ENCODE measurements around the gene POLR3G. TPM values are rescaled to one million over a fixed set of nuclear protein-coding genes. Genes with fewer than 3 reads are reported as not detected.

POLR3G gene
- total RNA-seq, 1 experiment from 2014 or later, result 60.5 TPM

DNA sequence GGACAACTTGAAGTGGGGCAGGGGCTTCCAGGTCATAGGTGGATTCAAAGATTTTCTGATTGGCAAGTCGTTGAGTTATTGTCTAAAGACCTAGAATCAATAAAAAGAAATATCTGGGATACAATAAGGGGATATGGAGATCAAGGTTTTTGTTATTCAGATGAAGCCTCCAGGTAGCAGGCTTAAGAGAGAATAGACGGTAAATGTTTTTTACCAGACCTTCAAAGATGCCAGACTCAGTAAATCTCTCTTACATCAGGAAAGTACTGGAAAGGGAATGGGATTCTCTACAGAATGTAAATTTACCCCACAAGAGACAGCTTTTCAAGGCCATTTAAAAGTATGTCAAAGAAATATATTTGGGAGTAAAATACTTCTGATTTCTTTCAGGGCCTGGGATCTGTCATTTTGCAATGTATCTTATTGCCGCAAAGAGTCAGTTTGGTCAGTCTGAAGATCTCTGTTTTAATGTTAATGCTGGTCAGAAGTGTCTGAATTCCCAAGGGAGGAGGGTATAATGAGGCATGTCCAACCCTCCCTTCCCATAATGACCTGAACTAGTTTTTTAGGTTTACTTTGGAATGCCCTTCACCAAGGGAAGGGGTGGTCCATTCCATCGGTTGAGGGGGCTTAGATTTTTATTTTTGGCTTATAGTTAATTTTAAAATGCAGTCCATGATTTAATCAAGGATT is 68.3 kb downstream of the POLR3G start:
- in situ Hi-C loops (cut with HindIII; ENCODE audit: low pct_unique_long_range_greater_than_20kb, low sequenced_read_pairs), result no loop called here
- DNase-seq (ENCODE audit: low read depth, low spot score), result no peak

DNA sequence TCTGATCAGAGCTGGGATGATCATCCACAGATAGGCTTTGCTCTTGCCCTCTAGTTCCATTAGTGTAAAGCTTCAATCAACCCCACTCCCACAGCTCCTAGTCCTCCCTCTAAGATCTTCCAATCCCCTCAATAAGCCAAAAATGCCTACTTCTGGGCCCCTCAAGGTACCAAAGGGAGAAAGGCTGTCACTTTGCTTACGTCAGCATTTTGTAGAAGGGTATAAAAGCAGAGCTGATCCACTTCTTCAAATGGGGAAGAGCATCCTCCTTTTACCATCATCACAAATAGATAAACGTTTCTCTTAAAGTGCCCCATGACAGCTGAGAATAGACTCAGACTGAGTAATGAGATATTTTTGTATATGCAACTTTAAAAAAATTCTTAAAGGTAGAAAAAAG is 70.8 kb downstream of the POLR3G start:
- in situ Hi-C loops (cut with HindIII; ENCODE audit: low pct_unique_long_range_greater_than_20kb, low sequenced_read_pairs), result no loop called here
- no peak for DNase-seq (ENCODE audit: low read depth, low spot score)

DNA sequence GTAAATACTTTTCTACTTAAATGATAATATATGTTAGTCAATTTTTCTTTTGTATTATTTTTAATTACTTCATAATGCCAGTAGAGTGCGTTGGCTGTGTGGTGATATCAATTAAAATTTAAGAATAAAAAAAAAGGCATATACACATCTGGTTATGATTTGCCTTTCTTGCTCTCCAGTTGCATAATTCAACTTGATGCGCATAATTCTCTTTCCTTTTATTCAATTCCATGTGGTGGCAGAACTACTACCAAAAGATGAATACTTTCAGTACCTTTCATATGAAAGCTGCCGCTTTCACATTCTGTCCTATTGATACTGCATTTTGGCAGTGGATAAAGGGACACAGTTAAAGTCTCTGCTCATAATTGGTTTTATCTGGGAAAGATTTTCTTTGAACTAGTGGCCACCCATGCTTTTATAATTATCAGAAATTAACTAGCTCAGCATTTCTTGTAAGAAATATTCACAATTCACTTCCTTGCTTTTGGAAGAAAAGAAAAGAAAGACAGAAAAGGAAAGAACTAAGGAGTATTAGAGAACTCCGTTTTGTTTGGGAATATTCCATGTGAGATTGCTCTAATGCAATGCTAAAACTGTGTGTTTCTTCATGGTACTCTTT is 71.7 kb downstream of the POLR3G start:
- in situ Hi-C loops (cut with HindIII; ENCODE audit: low pct_unique_long_range_greater_than_20kb, low sequenced_read_pairs), result no loop called here
- no peak for DNase-seq (ENCODE audit: low read depth, low spot score)

DNA sequence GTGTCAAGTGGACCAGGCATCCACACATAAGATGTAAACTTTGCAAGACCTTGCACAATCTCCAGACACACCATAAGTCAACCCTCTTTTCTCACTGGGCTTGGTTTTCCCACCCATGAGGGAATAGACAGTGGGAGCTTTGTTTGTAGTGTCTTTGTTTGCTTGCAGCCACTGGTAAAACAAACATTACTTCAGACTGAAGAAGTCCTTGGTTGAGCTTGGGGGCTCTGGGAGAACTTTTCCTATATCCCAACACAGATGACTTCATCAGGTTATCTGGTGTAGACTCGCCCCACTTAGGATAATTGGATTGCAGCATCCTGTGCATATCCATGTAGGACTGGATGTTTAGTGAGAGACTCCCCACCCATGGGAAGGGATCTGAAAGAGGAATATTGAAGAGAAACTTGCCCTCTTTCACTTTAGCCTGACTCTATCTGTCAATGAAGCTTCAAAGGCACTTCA is 72.4 kb downstream of the POLR3G start:
- DNase-seq (ENCODE audit: low read depth, low spot score), result peak; percentile 63
- in situ Hi-C loops (cut with HindIII; ENCODE audit: low pct_unique_long_range_greater_than_20kb, low sequenced_read_pairs), result no loop called here

DNA sequence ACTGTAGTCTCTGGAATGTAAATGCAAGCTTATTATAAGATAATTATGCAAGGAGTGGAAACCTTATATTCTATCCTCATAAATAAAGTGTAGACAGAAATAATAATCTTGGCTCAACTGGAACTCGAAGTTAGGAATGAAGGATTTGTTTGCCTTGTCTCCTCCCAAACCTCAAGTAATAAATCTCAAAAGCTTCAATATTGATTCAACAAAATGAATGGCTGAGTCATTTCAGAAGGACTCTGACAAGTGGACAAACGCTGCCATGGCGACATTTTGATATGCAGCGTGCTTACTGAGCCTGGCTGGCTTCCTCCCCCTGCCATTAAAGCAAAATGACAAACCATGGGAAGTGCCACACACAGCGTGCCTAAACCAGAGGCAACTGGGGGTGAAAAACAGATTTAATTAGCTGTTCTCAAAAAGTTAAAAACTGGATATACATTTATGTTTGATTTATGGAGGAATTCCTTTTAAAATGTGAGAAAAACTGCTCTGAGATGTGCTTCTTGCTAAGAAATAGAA is 73.5 kb downstream of the POLR3G start:
- DNase-seq (ENCODE audit: low read depth, low spot score), result peak; percentile 6
- in situ Hi-C loops (cut with HindIII; ENCODE audit: low pct_unique_long_range_greater_than_20kb, low sequenced_read_pairs), result no loop called here

DNA sequence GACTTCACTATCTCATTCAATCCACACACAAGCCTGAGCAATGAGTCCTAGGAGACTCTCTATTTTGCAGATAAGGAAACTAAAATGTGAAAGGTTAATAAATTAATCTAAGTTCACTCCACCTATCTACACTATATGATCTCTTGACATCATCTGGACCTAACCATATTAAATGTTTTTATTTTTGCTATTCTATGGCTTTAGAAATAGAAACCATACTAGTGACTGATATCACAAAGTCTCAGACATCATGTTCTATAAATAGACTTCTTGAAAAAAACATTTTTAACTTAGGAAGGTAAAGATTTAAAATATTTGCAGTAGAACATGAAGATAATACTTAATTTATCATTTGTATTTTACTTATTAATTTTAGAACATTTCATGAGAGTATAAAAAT is 74.6 kb downstream of the POLR3G start:
- in situ Hi-C loops (cut with HindIII; ENCODE audit: low pct_unique_long_range_greater_than_20kb, low sequenced_read_pairs), result no loop called here
- DNase-seq (ENCODE audit: low read depth, low spot score), result no peak

- DNase-seq (ENCODE audit: low read depth, low spot score), result no peak
- in situ Hi-C loops (cut with HindIII; ENCODE audit: low pct_unique_long_range_greater_than_20kb, low sequenced_read_pairs), result no loop called here
Observed at GRCh38 chr5:90549729-90550275, 75.1 kb downstream of the POLR3G start.

- in situ Hi-C loops (cut with HindIII; ENCODE audit: low pct_unique_long_range_greater_than_20kb, low sequenced_read_pairs), result no loop called here
- no peak for DNase-seq (ENCODE audit: low read depth, low spot score)
Observed at GRCh38 chr5:90550963-90551362, 76.3 kb downstream of the POLR3G start.

- DNase-seq (ENCODE audit: low read depth, low spot score), result no peak
- in situ Hi-C loops (cut with HindIII; ENCODE audit: low pct_unique_long_range_greater_than_20kb, low sequenced_read_pairs), result no loop called here
Observed at GRCh38 chr5:90551376-90551775, 76.7 kb downstream of the POLR3G start.

DNA sequence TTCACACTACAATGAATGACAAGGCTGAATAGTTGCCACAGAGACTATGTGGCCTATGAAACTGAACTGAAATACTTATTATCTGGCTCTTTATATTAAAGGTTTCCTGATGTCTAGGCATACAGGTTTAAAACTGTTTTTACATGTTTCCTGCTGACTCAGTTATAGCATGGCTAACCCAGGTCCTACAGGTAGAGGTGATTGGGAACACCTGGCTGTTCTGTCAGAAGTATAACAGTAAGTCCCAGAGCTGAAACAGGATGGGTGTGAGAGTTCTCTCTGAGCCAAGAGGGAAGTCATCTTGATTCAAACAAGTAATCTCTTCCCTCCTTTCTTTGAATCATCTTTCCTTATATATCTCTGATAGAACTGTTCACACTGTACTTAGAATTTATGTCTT is 79.0 kb downstream of the POLR3G start:
- in situ Hi-C loops (cut with HindIII; ENCODE audit: low pct_unique_long_range_greater_than_20kb, low sequenced_read_pairs), result no loop called here
- no peak for DNase-seq (ENCODE audit: low read depth, low spot score)

- no peak for DNase-seq (ENCODE audit: low read depth, low spot score)
- in situ Hi-C loops (cut with HindIII; ENCODE audit: low pct_unique_long_range_greater_than_20kb, low sequenced_read_pairs), result no loop called here
Observed at GRCh38 chr5:90554358-90555006, 79.8 kb downstream of the POLR3G start.

GRCh38 chr5:90555666-90556065 is 81.0 kb downstream of the POLR3G start:
- in situ Hi-C loops (cut with HindIII; ENCODE audit: low pct_unique_long_range_greater_than_20kb, low sequenced_read_pairs), result no loop called here
- DNase-seq (ENCODE audit: low read depth, low spot score), result no peak

DNA sequence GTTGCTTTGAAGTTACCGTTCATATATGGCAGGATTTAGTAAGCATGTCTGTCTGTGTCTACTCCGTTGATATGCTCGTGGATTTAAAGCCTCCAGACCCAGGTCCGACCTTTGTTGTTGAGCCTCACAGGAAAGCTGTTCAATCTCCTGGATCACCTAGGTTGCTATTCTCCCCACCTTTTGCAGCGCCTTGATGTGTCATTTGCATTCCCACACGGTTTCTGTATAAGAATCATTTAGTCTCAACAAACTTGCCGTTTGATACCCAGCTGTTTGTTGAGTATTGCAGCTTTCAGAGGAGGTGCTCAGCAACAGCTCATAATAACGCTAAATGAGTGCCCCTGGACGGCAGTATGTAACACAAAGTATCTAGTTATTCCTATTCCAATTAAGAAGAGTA is 82.7 kb downstream of the POLR3G start:
- no peak for DNase-seq (ENCODE audit: low read depth, low spot score)
- in situ Hi-C loops (cut with HindIII; ENCODE audit: low pct_unique_long_range_greater_than_20kb, low sequenced_read_pairs), result no loop called here

DNA sequence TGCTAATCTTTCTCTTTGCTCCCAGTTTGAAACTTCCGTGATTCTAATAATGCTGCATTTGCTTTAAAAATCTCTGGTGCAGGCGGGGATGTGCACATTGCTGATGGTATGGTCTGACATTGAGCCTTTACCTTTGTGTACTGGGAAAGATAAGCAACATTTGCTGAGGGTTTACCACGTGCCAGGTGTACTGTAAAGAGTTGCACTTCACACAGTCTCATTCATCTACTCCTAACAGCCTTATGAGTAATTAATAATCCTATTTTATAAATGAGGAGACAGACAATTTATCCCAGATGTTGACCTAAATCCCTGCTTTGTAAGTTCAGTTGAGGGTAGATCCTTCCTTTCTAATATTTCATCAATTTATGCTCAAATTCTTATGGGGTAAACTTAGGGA is 83.2 kb downstream of the POLR3G start:
- no peak for DNase-seq (ENCODE audit: low read depth, low spot score)
- in situ Hi-C loops (cut with HindIII; ENCODE audit: low pct_unique_long_range_greater_than_20kb, low sequenced_read_pairs), result no loop called here

DNA sequence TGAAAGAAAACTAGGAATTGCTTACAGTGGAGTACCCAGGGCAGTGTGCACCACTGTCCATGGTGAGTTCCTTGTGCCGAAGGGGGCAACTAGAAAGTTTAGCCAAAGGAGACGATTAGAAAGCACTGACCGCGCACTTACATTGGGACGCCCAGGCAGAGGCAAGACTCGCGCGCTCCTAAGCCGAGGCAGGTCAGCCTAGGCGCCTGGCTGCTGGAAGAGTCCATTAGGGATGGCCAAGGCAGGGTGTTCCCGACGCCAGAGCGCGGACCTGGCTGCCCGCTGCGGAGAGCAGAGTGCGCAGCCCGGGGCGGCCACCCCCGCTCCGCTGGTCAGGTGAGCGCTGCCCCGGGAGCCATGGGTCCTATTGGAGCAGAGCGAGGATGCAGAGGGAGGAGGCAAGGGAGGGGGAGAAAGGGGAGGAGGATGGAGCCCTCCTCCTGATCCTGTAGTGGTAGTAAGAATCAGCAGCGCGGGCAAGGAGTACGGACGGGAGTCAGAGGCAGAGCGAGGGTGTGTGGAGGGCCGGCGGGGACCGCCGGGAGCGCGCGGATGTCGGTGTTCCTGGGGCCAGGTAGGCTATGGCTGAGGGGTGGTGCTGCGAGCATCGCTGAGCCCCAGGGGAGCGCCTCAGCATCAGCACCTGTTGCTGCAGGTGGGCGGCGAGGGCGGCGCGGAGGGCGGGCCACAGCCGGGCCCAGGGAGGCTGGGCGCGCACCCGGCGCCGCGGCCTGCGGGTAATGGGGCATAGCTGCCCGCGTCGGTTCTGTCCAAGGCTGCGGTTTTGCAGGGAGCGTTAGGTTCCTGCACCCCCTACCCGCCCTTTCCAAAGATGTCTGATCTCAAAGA is 83.9 kb downstream of the POLR3G start, which contains the start of gene ADGRV1:
TSS of gene ADGRV1 (plus strand) at position 454 of the 849 bp plus-strand sequence. CDS start at position 553, 99 bp downstream.
- DNase-seq (ENCODE audit: low read depth, low spot score), result no peak
- in situ Hi-C loops (cut with HindIII; ENCODE audit: low pct_unique_long_range_greater_than_20kb, low sequenced_read_pairs), result no loop called here

GRCh38 chr5:90560771-90561170 is 86.1 kb downstream of the POLR3G start:
- no peak for DNase-seq (ENCODE audit: low read depth, low spot score)
- in situ Hi-C loops (cut with HindIII; ENCODE audit: low pct_unique_long_range_greater_than_20kb, low sequenced_read_pairs), result no loop called here

GRCh38 chr5:90561766-90562165 is 87.1 kb downstream of the POLR3G start:
- in situ Hi-C loops (cut with HindIII; ENCODE audit: low pct_unique_long_range_greater_than_20kb, low sequenced_read_pairs), result no loop called here

More at GRCh38 chr5:90561766-90562165, 87.1 kb downstream of the POLR3G start:
- DNase-seq (ENCODE audit: low read depth, low spot score), result no peak

Data from SK-MEL-5 (cell line).